Right kidney (tissue), 1 donor: Measurements from ENCODE around the gene DACH1.

Experiments used
- DNase-seq: peaks from one replicate; pipeline ENCODE4 v3.0.0-alpha.2; 2016

DACH1 gene

DNA sequence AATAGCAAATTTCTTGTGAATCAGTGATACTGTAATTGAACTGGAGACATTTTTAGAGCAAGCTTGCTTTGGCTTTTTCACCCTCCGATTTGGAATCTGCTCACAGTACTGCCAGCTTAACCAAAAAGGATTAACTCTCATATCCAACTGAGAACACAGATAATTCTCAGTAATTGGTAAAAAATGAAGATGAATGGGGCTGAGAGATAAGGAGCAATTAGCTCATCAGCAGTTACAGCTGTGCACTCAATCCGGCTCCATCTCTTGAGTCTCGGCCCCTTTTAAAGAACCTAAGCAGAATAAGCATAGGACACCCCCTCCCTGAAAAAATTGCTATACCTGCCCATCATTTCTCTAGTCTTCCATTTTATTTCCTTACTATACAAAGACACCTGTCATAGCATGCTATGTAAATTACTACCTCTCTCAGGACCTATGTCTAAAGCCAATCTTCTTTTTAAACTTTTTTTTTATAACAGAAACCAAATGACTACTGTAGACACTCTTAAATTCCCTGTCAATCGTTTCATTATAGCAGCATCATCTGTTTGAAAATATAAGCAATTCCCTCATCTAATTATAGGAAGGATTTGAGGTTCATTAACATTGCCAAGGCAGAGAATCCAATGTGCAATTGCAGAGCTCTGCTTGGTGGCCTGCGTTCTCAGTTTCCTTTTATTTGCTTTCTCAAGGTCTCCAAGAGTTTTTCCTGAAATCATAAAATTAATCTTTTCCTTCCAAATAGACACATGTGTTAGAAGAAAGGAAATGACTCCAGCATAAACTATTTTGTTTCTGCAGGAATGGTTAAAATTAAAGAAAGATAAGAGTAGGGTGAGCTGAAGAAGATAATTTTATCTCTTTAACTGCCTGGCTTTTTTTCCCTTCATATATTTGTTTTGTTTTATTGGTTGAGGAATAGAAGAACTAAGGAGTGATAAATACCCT is 242.1 kb downstream of the DACH1 start:
- no peak for DNase-seq

DNA sequence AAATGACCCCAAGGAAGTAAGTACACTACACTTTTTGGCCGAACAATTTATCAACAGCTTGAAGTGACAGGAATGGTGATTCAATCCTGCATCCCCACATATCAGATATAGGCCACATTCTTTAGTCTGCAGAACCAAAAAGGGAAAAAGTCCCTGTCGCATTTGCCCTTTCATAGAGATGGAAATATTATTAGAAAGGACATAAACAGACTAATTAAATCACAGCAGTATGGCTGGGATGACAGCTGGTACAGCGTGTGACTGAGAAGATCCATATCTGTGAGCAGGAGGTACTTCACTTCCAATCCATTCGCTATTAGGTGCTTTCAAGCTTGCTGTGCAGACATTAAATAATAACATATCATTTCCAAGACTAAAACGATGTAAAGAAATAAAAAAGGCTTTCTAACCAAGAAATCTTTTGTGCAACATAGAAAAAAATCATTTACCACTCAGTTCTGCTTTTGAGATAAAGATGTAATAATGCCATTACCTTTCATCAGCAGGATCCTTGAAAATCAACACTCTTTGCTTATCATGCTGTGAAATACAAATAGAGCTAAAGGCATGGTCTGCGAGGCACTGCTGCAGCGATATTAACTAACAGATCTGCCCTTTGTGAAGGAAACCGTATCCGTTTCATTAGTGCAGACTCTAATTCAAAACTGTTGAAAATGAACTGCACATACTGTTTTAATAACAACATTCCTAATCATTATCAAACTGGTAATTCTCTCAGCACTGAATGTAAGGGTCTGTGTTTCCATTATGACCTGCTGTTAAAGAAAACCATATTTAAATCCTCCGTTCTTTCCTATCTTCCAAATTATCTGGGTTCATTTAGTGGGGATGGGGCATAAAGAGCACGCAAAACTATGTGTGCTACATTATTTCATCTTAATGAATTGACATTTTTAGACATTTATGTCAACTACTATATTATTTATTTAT is 245.6 kb downstream of the DACH1 start:
- no peak for DNase-seq

DNA sequence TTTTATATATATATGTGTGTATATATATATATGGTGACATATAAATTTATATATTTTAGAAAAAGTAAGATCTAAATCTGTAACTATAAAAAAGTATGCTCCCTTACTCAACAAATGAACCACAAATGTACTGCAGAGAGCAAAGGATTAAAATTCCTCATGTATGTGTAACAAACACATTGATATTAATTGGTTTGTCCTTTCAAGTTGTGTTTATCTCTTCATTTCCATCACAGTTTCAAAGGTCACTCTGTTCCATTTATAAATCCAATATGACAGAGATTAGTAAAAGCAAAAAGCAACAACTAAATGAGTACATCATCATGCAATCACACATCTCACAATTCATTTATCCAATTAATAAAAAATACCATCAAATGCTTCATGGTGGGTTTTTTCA is 247.9 kb downstream of the DACH1 start:
- DNase-seq, result no peak

DNA sequence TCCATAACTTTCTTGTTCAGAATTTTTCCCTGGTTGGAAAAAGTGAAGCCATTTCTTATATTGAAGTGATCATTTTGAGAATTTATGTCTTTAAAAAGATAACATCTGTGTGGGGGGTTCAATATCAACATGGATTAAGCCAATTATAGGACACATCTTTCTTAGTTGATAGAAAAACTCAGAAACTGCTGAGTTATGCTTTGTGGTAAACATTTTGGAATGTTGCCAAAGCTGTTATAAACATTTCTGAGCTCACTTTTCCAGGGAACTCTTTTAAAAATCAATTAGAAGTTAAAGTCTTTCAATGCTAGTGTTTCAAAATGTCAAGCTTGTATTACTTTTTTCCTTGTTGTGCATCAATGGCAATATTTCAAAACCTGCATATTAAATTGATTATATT is 248.8 kb downstream of the DACH1 start:
- DNase-seq, result no peak

DNA sequence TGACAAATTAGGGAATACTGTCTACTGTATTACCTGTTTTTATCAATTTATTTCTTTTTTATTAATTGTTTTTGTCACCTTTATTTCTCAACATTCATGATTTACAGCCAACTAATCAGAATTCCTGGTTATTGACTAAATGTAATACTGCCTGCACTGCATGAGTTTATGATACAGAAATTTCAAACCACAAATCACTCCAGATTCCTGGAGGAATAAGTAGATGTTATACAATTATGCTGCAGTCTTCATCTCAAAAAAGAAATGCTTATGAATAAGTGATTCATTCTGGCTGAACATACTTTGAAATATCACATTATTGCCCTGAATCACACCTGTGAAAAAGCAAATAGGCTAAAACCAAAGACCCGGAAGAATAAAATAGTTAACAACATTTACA is 249.7 kb downstream of the DACH1 start:
- DNase-seq, result no peak

DNA sequence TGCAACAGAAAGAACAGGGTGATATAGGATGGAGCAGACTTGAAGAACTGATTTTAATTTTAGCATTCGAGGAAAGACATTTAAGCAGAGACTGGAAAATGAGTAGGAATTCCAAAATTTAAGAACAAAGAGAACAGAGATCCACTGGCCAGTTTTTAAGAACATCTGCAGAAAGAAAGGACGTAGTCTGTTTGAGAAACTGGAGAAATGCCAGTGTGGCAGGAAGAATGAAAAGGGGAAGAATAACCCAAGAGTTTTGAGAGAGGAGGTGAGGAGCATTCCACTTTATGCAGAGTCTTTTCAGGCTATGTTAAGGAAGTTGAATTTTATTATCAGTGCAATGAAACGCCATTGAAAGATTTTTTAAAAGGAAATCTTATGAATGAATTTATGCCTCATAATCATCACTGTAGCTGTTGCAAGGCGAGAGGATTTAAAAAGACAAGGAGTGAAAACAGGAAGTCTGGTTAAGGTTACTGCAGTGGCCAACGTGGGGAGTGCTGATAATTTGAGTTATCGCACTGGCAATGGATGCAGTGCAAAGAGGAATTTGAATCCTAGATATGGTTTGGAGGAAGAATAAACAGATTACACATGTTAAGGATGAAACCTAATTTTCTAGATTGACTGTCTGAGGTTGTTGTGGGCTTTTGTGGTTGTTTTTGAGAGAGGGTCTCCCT is 253.8 kb downstream of the DACH1 start:
- no peak for DNase-seq

DNA sequence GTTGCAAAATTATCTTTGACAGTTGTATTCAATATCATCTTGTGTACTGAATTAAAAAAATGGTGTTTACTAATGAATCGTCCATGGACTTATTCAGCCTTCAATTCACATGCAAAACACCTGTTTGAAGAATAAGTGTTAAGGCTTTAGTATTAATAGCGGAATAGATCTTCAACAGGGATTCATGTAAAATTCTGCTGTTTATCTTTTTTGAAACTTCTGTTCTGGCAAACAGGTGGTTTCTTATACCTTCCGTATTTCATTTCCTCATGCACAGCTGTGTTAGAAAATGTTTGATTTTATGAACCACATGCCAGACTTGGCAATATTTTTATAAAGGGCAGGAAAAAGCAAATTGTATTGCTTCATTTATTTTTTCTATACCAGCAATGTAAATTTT is 255.7 kb downstream of the DACH1 start:
- no peak for DNase-seq

DNA sequence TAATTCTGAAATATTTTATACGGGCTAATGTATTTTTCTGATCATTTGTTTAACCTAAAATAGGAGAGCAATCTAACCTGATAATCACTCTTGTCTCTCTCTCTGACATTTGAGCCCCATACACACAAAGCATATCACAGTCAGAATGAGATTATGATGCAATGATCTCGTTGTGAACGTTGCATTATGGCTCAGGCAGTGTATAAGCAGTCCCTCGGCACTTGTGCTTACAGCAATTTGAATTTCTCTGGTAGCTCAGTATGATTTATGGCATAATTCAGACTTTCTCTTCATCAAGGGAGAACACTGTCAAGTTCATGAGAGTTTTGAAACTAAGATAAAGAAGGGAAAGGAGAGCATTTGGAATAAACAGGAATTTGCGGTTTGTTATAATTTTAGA is 256.1 kb downstream of the DACH1 start:
- no peak for DNase-seq

DNA sequence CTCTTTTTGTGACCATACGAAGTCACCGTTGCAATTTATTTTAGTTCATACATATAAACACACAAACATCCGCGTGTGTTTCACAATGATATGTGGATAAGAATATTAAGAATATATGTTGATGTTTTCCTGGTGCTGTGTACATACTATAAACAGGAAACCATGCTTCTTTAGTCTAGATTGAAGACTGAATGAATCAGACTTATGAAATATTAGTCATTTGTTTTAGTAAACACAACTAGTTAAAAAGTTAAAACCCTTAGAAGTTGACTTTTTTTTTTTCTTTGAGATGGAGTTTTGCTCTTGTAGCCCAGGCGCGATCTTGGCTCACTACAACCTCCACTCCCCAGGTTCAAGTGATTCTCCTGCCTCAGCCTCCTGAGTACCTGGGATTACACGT is 257.7 kb downstream of the DACH1 start:
- DNase-seq, result no peak

DNA sequence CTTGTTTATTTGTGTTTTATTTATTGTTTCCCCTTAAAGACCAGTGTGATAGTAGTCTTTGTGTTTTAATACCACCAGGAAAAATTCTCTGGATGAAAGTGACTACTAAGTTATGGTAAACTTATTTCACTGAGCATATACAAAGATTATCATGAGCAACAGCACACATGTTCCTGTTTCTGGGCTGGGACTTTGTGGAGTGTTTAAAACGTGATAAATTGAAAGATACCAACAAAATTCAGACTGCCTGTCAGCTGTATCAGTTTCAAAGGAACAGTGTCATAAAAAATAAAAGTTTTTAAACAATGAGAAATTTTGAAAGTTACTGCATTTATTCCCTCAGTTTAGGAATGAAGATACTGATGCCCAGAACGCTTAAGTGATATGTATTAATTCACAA is 259.4 kb downstream of the DACH1 start:
- no peak for DNase-seq

DNA sequence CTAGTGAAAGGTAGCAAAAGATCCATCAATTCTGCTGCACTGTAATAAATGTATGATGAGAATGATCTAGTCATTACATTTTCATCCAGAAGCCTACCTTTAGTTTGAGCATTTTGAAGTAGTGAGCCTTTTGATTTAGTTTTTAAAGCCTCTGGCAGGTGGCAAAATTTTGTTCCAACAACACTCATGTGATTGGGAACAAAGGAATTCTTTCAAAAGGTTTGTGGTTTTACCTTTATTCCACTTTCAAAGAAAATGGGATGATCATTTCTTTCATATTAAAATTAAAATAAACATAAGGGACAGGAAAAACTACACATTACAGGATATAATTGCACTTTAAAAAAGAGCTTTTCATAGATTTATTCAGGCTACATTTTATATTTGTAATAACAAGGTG is 260.2 kb downstream of the DACH1 start:
- DNase-seq, result no peak

DNA sequence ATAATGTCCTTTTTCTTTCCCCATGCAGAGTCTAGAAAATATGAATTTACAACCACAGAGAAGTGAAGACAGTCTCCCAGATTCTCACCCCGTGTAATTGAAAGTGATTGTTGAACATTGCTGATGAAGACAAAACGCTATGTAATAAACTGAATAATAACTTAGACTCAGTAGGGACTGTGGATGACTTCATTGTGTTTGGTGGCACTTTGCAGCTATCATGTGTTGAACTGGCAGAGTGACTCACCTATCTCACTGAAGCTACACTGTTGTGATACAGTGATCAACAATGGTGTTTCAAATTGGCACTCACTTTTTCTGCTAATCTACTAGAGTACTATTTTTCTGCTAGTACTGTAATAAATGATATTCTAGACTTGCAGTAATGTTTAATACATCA is 261.3 kb downstream of the DACH1 start:
- DNase-seq, result no peak

DNA sequence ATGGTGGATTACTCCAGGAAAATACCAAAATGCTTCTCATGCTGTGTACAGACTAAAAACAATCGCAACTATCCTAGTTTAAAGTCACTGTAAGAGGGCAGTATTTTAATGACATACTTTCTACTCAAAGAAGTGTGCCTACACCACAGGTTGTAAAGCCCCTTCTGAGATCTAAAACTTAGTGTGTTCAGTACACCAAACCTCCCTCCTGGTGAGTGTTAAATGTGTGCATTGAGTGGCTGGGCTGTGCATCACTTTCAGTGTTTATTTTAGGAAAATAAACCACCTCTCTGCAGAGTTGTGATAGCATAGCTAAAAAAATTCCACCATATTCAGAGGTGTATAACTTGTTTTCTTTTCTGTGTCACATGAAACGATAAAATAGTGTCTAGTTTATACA is 263.7 kb downstream of the DACH1 start:
- DNase-seq, result no peak

DNA sequence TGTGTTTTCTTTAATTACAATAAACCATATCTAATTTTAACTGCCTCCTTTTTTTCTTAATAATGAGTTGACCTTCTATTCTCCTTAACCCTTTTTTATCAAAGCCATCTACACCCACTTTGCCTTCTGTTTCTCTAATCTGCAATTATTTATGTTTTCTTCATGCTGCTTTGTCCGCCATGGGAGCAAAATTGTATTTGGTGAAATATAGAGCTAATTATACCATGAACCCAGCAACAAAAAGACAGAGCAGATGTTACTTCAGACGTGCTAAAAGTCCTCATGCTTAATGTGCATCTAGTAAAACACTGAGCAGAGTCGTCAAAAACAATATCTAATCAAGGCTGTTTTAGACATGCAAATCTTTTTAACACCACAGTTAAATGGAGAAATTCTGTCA is 264.7 kb downstream of the DACH1 start:
- DNase-seq, result no peak

DNA sequence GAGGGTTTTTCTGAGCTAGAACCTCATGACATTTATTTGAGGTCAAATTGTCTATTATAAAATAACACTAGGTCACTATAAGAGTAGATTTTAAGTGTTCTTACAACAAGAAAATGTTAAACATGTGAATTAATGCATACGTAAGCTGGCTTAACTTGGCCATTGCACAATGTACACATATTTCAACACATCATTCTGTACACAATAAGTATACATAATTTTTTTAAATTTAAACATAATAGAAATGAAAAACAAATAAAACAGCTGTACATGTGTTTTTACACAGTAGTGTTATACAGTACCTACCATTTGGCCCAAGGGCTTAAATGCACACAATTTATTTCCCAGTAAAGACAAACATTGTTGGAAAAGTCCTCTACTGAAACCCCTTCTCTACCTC is 269.9 kb downstream of the DACH1 start:
- DNase-seq, result no peak

DNA sequence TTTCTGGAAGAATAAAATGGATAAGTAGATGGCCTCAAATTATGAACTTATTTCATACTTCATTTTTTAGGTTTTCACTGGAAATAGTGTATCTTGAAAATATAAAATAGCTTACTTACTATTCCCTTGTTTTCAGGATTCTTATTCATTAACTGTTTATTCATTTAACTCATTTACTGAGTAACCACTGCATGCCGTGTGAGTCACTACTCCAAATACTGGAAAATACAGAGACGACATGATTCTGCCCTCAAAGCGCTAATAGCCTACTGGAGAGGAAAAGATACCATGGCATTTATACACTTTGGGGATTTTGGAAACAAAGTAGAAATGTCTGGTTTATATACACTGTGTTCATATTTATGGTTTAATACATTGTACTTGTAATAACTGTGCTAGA is 270.9 kb downstream of the DACH1 start:
- no peak for DNase-seq

DNA sequence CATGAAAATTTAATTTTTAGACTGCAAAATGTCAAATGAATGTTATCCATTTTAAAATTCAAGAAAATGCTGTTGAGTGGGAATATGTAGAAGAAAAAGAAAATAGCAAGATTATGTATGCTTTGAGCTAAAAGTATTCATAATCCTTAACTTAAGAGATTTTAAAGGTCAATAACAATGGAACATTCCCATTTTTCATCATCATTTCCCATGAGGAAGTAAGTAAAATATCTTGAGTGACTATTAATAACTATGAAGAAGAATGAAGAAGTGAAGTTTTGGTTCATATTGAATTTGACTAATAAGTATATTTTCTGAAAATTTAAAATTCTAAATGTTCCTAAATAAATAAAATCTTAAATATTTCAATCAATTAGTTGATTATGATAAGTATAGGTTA is 273.4 kb downstream of the DACH1 start:
- DNase-seq, result no peak

DNA sequence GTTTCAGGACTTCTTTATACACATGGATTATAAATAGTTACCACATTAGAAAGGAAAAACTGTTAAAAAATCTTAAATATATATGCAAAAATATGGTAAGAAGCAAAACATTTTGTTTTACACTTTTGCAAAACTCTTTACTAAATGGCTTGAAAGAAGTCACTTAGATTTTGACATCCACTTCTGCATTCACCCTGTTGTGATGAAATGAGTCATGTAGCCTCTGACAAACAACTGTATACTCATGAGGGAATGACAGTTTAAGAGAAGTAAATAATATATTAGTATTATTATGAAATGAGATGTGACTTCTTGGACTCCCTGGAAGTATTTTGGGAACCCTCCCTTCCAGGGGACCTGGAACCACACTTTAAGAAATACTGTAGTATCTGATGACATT is 275.6 kb downstream of the DACH1 start:
- no peak for DNase-seq

DNA sequence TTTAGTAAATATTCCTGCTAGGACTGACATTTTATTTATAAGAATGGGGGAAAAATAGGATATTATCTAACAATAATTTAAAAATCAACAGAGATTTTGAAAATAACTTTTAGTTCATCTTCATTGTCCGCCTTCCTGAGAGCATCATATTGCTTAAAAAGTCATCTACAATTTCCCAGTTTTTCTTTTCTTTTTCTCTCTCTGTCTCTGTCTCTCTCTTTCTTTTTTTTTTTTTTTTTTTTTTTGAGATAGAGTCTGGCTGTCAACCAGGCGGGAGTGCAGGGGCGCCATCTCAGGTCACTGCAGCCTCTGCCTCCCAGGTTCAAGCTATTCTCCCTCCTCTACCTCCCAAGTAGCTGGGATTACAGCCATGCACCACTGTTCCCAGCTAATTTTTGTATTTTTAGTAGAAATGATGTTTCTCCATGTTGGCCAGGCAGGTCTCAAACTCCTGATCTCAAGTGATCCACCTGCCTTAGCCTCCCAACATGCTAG is 276.3 kb downstream of the DACH1 start:
- no peak for DNase-seq

DNA sequence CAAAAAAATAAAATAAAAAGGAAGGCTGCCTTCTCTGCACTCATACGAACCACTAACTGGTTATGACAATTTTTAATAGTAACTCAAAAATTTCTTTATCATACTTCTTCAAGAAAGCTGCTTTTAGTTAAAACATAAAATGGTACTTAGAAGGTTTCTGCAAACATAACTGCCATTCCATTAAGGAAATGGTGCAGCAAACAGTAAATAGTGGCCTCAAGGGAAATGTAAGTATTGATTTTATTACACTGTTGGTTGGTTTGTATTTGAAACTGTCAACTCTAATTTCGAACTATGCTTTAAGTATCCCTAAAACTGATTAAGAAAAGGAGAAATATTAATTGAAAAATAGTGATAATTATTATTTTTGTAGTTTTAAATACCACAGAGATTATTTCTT is 278.0 kb downstream of the DACH1 start:
- DNase-seq, result no peak

DNA sequence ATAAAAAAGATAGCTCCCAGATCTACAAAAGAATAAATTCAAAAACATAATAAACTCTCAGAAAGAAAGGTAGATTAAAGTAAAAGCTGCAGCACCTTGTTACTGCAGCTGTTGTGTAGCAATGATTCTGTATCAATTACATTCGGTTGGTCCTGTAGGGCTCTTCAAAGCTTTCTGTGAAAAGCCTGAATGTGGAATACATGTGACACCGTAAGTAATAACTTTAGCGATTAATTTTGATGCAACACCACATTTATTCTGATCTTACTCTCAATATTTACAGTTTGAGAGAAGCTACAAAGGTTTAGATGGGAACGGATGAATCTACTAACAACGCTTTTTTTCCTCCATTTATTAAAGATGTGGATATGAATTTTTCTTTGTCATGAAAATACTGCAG is 279.2 kb downstream of the DACH1 start:
- no peak for DNase-seq

DNA sequence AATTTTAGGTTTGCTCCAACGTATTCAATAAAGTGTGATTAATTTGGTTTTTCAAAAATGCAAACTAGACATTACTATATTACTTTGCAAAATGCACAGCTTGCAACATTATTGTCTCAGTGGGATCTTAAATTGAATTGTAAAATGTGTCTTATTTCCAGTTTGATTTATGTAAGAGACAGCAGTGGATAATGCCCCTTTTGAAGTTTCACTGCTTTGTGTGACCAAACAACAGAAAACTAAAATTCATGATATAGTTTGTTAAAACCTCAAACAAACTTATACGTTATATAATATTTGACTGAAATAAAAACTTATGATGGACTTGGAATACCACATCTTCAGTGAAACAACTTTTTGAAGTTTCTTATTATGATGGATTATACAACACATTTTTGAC is 279.8 kb downstream of the DACH1 start:
- DNase-seq, result no peak

DNA sequence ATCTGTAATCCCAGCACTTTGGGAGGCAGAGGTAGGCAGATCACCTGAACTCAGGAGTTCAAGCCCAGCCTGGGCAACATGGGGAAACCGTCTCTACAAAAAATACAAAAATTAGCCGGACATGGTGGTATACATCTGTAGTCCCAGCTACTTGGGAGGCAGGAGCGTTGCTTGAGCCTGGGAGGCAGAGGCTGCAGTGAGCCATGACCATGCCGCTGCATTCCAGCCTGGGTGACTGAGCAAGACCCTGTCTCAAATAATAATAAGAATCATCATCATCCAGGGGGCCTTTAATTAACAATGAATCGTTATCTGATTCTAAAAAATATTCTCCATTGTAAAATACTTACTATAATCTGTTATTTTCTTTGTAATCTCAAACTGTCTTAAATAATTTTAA is 283.4 kb downstream of the DACH1 start:
- DNase-seq, result no peak
